Right lobe of liver (tissue), 6 donors: Measurements from ENCODE around the gene SLC25A26. TPM values are rescaled to one million over a fixed set of nuclear protein-coding genes. Genes with fewer than 3 reads are reported as not detected.

Experiments used
- ATAC-seq, 4 donors: fragments of 200-7000 bp; cut with Tn5 transposase; one replicate each; pipeline ENCODE4 v1.9.1; 2020; ENCODE audit warnings: mild to moderate bottlenecking in 4 of 4, moderate library complexity in 4 of 4
- DNase-seq, 3 donors: peaks; one replicate each; pipeline ENCODE4 v3.0.0-alpha.2; 2020
- H3K27ac ChIP-seq, 3 donors: fragments of 200-600 bp; one replicate each; pipeline ENCODE4 v1.8.0; 2022
- H3K27me3 ChIP-seq, 2 donors: fragments of 200-600 bp; one replicate each; pipeline ENCODE4 v1.8.0; 2022
- H3K36me3 ChIP-seq, 4 donors: fragments of 200-600 bp; sonication (generic) in 1 of 4; one replicate each; pipeline versions ENCODE4 v1.5.1 to v1.8.0; 2017 to 2022; ENCODE audit warnings: control low read depth in 1 of 4
- H3K4me1 ChIP-seq, 4 donors: fragments of 200-600 bp; sonication (generic) in 1 of 4; one replicate each; pipeline versions ENCODE4 v1.5.1 to v1.8.0; 2017 to 2022; ENCODE audit warnings: control low read depth in 1 of 4
- H3K4me3 ChIP-seq, 3 donors: fragments of 200-600 bp; one replicate each; pipeline ENCODE4 v1.8.0; 2022
- H3K9me3 ChIP-seq, 4 donors: fragments of 200-600 bp; sonication (generic) in 1 of 4; one replicate each; pipeline versions ENCODE4 v1.5.1 to v1.8.0; 2017 to 2022; ENCODE audit warnings: control low read depth in 1 of 4
- POLR2A ChIP-seq: fragments of 450-650 bp; IDR thresholded peaks from one replicate; pipeline ENCODE4 v1.6.1; 2017; ENCODE audit warnings: antibody characterized with exemption, mild to moderate bottlenecking
- WGBS: methylation state at CpG from one replicate; pipeline ENCODE4 v1.1.6; 2018; ENCODE audit warnings: low coverage, low lambda C conversion rate; ENCODE audit not compliant: insufficient coverage; ENCODE audit errors: missing lambda C conversion rate; 5-methylcytosine and 5-hydroxymethylcytosine counted together
- intact Hi-C, 2 donors: fragments of 100-400 bp; cut with DNase I; formaldehyde crosslinking; loops; one replicate each; pipeline versions ENCODE4 v1.11.2 to v1.14.1; 2022
- total RNA-seq, 6 experiments: library from RNA; depleted of rRNA in 2 of 6; stranded (reverse); fragments of >200 nt in 2 of 6; fragmentation: NEBNext Ultra II Directional in 3 of 6; extraction: Animal tissue kit (Norgen Biotek cat#: 25700) in 3 of 6; gene quantifications; one replicate each; pipeline versions ENCODE4 v1.1.0 to v1.2.4, GENCODE V29; 2016 to 2023
- TF ChIP-seq, protein P1 (sequence below), 4 donors: fragments of 200-600 bp in 3 of 4; fragments of 450-650 bp in 1 of 4; IDR thresholded peaks; one replicate each; pipeline versions ENCODE4 v1.5.1 to v1.8.0; 2016 to 2022; ENCODE audit warnings: antibody characterized with exemption in 4 of 4, mild to moderate bottlenecking in 2 of 4
- donor health status: DM: no; HTN: yes; CAD: no.
- donor health status: DM: no; HTN: no; CAD: no.
- donor health status: DM: no; HTN: no; CAD: no.
- donor health status: DM: no; HTN: yes; CAD: no.
- donor health status: DM: no; HTN: yes; CAD: no.

Gene SLC25A26
- total RNA-seq, 6 experiments from 2014 or later: 11.2 to 17.4 (median 12.8) TPM

DNA sequence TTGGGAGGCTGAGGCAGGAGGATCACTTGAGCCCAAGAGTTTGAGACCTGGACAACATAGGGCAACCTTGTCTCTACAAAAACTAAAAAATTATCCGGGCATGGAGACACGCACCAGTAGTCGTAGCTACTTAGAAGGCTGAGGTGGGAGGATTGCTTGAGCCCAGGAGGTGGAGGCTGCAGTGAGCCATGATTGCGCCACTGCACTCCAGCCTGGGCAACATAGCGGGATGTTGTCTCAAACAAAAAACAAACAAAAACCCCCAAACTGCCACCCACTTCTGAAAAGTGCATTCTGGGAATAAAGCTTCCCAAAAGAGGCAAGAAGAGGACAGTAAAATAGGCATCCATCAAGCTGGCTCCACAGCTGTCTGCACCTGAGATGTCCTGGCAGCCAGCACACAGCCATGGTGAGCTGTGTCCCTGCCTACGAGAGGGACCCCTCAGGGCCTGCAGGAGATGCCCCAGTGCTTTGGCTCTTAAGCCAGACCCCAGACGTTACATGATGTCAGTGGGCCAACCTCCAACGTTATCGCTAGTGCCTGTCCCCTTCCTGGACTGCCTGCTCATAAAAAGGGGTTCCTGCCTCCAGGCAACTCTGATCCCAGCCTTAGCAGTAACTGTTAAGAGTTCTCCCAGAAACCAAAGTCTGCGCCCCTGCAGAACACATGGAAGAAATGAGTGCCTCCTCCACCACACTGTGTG, 178.9 kb downstream of the SLC25A26 start:
- Histone ChIP-seq H3K27me3 (no peaks in the 10 kb centered on the region), H3K4me1 (peaks cover 0 to 13% (median 2%) of the 10 kb centered on the region in 4 donors), H3K36me3 (peaks cover 0 to 24% (median 5%) of the 10 kb centered on the region in 4 donors), H3K4me3 (no peak overlapping the region), H3K9me3 (no peaks in the 10 kb centered on the region), H3K27ac (no peak overlapping the region)
- DNase-seq (no peak), ATAC-seq (no peak)
- TF ChIP-seq, protein P1, sequence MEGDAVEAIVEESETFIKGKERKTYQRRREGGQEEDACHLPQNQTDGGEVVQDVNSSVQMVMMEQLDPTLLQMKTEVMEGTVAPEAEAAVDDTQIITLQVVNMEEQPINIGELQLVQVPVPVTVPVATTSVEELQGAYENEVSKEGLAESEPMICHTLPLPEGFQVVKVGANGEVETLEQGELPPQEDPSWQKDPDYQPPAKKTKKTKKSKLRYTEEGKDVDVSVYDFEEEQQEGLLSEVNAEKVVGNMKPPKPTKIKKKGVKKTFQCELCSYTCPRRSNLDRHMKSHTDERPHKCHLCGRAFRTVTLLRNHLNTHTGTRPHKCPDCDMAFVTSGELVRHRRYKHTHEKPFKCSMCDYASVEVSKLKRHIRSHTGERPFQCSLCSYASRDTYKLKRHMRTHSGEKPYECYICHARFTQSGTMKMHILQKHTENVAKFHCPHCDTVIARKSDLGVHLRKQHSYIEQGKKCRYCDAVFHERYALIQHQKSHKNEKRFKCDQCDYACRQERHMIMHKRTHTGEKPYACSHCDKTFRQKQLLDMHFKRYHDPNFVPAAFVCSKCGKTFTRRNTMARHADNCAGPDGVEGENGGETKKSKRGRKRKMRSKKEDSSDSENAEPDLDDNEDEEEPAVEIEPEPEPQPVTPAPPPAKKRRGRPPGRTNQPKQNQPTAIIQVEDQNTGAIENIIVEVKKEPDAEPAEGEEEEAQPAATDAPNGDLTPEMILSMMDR (IDR thresholded peaks at IDR 0.05): no peak
- no peak for TF ChIP-seq POLR2A
- intact Hi-C loops: no loop called here
- 97% methylated on average over 5 of the region's 10 CpGs for WGBS

GRCh38 chr3:66400411-66401156, 179.8 kb downstream of the SLC25A26 start:
- WGBS: 88% methylated on average over 10 of the region's 15 CpGs
- intact Hi-C loops: no loop called here
- H3K4me3 ChIP-seq: no peak overlapping the region
- TF ChIP-seq, protein P1 (IDR thresholded peaks at IDR 0.05): no peak
- TF ChIP-seq POLR2A: no peak
- no peaks in the 10 kb centered on the region for H3K9me3 ChIP-seq
- peaks cover 0 to 24% (median 5%) of the 10 kb centered on the region in 4 donors for H3K36me3 ChIP-seq
- no peak for DNase-seq
- ATAC-seq: no peak
- H3K27ac ChIP-seq: no peak overlapping the region
- H3K4me1 ChIP-seq: peaks cover 0 to 22% (median 2%) of the 10 kb centered on the region in 4 donors
- no peaks in the 10 kb centered on the region for H3K27me3 ChIP-seq

DNA sequence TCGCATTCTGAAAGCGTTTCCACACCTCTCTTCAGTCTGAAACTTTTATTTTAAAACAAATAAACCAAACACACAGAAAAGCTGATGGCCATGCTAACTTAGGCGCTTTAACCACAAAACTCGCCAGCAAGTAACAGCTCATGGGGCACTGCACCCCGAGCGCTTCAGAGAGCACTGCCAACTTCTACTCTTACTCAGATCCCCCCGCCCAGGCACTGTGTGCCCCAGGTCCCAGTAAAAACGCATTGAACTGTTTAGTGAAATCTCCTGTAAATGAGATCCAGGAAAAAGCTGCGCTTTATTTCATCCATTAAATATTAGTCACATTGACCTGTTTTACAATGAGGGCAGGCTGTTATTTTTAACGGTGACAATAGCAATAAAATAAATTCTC, 180.4 kb downstream of the SLC25A26 start:
- DNase-seq (no peak), ATAC-seq (no peak)
- peaks cover 0 to 28% (median 4%) of the 10 kb centered on the region in 4 donors for H3K4me1 ChIP-seq
- H3K4me3 ChIP-seq: no peak overlapping the region
- no peak for TF ChIP-seq POLR2A
- TF ChIP-seq, protein P1 (IDR thresholded peaks at IDR 0.05): no peak
- H3K27me3 ChIP-seq: no peaks in the 10 kb centered on the region
- no peaks in the 10 kb centered on the region for H3K9me3 ChIP-seq
- peaks cover 0 to 21% (median 5%) of the 10 kb centered on the region in 4 donors for H3K36me3 ChIP-seq
- H3K27ac ChIP-seq: no peak overlapping the region
- intact Hi-C loops: no loop called here
- WGBS: 80% methylated on average over 9 of the region's 10 CpGs

DNA sequence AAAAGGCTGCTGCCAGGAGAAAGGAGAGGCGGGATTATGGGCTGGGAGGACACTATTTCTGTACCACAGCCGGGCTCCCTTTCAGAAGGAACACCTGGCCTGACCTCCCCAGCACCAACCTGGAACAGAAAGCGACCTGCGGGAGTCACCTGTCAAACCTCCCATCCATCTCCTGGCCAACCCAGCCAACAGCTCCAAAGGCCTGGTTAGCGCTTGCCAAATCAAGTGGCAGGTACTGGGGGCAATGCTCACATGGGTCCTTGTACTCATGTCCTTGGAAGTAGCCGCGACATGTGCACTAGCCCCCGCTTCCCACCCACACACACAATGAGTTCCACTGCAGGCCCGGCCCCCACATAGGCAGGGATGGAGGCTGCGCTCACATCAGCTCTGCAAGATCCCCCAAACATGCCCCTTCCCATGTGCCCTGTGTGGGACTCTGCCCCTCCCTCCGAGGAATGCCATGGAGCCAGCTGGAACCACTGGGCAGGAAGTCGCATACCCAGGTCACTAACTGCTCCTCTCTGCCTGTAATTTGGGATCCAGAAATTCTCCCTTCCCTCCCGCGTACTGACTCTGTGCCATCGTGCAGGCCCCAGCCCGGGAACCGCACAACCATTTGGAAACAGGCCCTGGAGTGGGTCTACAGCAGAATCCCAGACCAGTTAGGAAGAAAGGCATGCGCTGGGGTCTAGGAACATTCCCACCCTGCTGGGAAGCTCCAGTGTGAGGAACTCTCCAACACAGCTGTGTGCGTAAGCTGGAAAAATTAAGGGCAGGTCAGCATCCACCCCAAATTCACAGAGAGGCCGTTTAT, 181.1 kb downstream of the SLC25A26 start:
- 89% methylated on average over 9 of the region's 20 CpGs for WGBS
- Histone ChIP-seq H3K36me3 (peaks cover 0 to 15% (median 2%) of the 10 kb centered on the region in 4 donors), H3K4me1 (peaks cover 0 to 35% (median 7%) of the 10 kb centered on the region in 4 donors), H3K4me3 (no peak overlapping the region), H3K9me3 (no peaks in the 10 kb centered on the region), H3K27ac (no peak overlapping the region), H3K27me3 (no peaks in the 10 kb centered on the region)
- ATAC-seq (no peak), DNase-seq (no peak)
- intact Hi-C loops: no loop called here
- no peak for TF ChIP-seq POLR2A
- TF ChIP-seq, protein P1 (IDR thresholded peaks at IDR 0.05): no peak
